ENCODE data around the gene AJM1. TPM values are rescaled to one million over a fixed set of nuclear protein-coding genes. Genes with fewer than 3 reads are reported as not detected.

The AJM1 gene
- total and polyA plus RNA-seq, 2 of the 8 experiments (the other 6 are each of a cell fraction or from before 2014, with no cell fraction given) = 0.12 to 0.97 TPM

DNA sequence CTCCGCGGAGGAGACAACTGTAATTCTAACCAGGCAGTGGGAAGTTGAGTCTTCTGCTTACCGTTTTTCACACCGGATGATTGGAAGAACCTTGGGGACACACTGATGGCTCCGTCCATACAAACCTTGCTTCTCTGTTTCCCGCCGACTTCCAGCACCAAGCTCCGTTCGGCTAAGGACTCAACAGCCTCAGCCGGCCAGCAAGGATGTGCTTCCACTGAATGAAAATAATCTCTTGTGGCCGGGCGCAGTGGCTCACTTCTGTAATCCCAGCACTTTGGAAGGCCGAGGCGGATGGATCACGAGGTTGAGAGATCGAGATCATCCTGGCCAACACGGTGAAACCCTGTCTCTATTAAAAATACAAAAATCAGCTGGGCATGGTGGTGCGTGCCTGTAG is 25.6 kb downstream of the AJM1 start (continued):
- TF ChIP-seq, protein P1, sequence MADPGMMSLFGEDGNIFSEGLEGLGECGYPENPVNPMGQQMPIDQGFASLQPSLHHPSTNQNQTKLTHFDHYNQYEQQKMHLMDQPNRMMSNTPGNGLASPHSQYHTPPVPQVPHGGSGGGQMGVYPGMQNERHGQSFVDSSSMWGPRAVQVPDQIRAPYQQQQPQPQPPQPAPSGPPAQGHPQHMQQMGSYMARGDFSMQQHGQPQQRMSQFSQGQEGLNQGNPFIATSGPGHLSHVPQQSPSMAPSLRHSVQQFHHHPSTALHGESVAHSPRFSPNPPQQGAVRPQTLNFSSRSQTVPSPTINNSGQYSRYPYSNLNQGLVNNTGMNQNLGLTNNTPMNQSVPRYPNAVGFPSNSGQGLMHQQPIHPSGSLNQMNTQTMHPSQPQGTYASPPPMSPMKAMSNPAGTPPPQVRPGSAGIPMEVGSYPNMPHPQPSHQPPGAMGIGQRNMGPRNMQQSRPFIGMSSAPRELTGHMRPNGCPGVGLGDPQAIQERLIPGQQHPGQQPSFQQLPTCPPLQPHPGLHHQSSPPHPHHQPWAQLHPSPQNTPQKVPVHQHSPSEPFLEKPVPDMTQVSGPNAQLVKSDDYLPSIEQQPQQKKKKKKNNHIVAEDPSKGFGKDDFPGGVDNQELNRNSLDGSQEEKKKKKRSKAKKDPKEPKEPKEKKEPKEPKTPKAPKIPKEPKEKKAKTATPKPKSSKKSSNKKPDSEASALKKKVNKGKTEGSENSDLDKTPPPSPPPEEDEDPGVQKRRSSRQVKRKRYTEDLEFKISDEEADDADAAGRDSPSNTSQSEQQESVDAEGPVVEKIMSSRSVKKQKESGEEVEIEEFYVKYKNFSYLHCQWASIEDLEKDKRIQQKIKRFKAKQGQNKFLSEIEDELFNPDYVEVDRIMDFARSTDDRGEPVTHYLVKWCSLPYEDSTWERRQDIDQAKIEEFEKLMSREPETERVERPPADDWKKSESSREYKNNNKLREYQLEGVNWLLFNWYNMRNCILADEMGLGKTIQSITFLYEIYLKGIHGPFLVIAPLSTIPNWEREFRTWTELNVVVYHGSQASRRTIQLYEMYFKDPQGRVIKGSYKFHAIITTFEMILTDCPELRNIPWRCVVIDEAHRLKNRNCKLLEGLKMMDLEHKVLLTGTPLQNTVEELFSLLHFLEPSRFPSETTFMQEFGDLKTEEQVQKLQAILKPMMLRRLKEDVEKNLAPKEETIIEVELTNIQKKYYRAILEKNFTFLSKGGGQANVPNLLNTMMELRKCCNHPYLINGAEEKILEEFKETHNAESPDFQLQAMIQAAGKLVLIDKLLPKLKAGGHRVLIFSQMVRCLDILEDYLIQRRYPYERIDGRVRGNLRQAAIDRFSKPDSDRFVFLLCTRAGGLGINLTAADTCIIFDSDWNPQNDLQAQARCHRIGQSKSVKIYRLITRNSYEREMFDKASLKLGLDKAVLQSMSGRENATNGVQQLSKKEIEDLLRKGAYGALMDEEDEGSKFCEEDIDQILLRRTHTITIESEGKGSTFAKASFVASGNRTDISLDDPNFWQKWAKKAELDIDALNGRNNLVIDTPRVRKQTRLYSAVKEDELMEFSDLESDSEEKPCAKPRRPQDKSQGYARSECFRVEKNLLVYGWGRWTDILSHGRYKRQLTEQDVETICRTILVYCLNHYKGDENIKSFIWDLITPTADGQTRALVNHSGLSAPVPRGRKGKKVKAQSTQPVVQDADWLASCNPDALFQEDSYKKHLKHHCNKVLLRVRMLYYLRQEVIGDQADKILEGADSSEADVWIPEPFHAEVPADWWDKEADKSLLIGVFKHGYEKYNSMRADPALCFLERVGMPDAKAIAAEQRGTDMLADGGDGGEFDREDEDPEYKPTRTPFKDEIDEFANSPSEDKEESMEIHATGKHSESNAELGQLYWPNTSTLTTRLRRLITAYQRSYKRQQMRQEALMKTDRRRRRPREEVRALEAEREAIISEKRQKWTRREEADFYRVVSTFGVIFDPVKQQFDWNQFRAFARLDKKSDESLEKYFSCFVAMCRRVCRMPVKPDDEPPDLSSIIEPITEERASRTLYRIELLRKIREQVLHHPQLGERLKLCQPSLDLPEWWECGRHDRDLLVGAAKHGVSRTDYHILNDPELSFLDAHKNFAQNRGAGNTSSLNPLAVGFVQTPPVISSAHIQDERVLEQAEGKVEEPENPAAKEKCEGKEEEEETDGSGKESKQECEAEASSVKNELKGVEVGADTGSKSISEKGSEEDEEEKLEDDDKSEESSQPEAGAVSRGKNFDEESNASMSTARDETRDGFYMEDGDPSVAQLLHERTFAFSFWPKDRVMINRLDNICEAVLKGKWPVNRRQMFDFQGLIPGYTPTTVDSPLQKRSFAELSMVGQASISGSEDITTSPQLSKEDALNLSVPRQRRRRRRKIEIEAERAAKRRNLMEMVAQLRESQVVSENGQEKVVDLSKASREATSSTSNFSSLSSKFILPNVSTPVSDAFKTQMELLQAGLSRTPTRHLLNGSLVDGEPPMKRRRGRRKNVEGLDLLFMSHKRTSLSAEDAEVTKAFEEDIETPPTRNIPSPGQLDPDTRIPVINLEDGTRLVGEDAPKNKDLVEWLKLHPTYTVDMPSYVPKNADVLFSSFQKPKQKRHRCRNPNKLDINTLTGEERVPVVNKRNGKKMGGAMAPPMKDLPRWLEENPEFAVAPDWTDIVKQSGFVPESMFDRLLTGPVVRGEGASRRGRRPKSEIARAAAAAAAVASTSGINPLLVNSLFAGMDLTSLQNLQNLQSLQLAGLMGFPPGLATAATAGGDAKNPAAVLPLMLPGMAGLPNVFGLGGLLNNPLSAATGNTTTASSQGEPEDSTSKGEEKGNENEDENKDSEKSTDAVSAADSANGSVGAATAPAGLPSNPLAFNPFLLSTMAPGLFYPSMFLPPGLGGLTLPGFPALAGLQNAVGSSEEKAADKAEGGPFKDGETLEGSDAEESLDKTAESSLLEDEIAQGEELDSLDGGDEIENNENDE (IDR thresholded peaks at IDR 0.05; ENCODE audit: insufficient replicate concordance, low read length) = no peak
- no peak for TF ChIP-seq BRCA1 (IDR thresholded peaks at IDR 0.05; ENCODE audit: low read depth, low read length)

Measured in H1 (cell line).